IMR-90 (cell line): ENCODE results near the gene CCSER1. TPM values are rescaled to one million over a fixed set of nuclear protein-coding genes. Genes with fewer than 3 reads are reported as not detected.
"Not testable (repeated sequence)": the region's sequence is repeated elsewhere in the genome, so short reads cannot be mapped to it uniquely, and the experiment has no call there.

Source experiments
- ATAC-seq: fragments of 200-7000 bp; cut with Tn5 transposase; 2 replicates; pipeline ENCODE4 v1.9.1; 2020; ENCODE audit warnings: low read depth, mild to moderate bottlenecking, moderate library complexity
- BruUV-seq: library from RNA; stranded (reverse); fragments of 400-500 nt; replicated peaks from 2 replicates; lab custom pipeline; 2021; lab: Mats Ljungman, UMichigan
- CTCF ChIA-PET: fragments of 300-600 bp; formaldehyde crosslinking; extraction: SDS; loops from one replicate; lab custom pipeline; 2021; ENCODE audit warnings: antibody characterized with exemption; lab: Yijun Ruan, JAX
- POLR2A ChIA-PET: fragments of 300-600 bp; sonication (Branson Sonifier 250); formaldehyde crosslinking; loops from one replicate; lab custom pipeline; 2022; ENCODE audit warnings: antibody characterized with exemption; ENCODE audit not compliant: unreplicated experiment; lab: Charles Lee
- DNase-seq: peaks from one replicate; pipeline ENCODE4 v3.0.0; 2013
- H2AFZ ChIP-seq: replicated peaks from 2 replicates; pipeline ENCODE3; 2013; ENCODE audit warnings: low read length, mild to moderate bottlenecking; ENCODE audit not compliant: poor library complexity
- H2AK5ac ChIP-seq: 2 replicates; pipeline ENCODE4 v1.6.1; 2013; ENCODE audit warnings: low read depth, low read length, inconsistent platforms
- H2AK9ac ChIP-seq: replicated peaks from 2 replicates; pipeline ENCODE3; 2013; ENCODE audit warnings: mild to moderate bottlenecking, low read depth, low read length, moderate library complexity; ENCODE audit not compliant: poor library complexity
- H2BK120ac ChIP-seq: 2 replicates; pipeline ENCODE4 v1.6.1; 2013; ENCODE audit warnings: low read depth, low read length, inconsistent platforms
- H2BK15ac ChIP-seq: 3 replicates; pipeline ENCODE4 v1.6.1; 2013; ENCODE audit warnings: low read depth, low read length, inconsistent platforms
- H2BK20ac ChIP-seq: 2 replicates; pipeline ENCODE4 v1.6.1; 2013; ENCODE audit warnings: low read depth, mild to moderate bottlenecking, inconsistent platforms, low read length, moderate library complexity
- H2BK5ac ChIP-seq: 2 replicates; pipeline ENCODE4 v1.6.1; 2013; ENCODE audit warnings: mild to moderate bottlenecking, low read depth, low read length, inconsistent platforms; ENCODE audit not compliant: poor library complexity, severe bottlenecking
- H3K14ac ChIP-seq: replicated peaks from 2 replicates; pipeline ENCODE4 v1.6.1; 2013; ENCODE audit warnings: low read depth, low read length, inconsistent platforms
- H3K18ac ChIP-seq: 2 replicates; pipeline ENCODE4 v1.6.1; 2013; ENCODE audit warnings: low read depth, low read length, control low read depth
- H3K23ac ChIP-seq: 2 replicates; pipeline ENCODE4 v1.6.1; 2013; ENCODE audit warnings: low read depth, low read length, inconsistent platforms
- H3K27ac ChIP-seq: 2 replicates; pipeline ENCODE4 v1.5.1; 2013; ENCODE audit warnings: mild to moderate bottlenecking, control low read depth, low read length; ENCODE audit not compliant: insufficient read depth
- H3K27me3 ChIP-seq: 2 replicates; pipeline ENCODE4 v1.6.1; 2013; ENCODE audit warnings: low read length; ENCODE audit not compliant: control insufficient read depth, insufficient read depth
- H3K36me3 ChIP-seq: 2 replicates; pipeline ENCODE4 v1.6.1; 2013; ENCODE audit warnings: low read length, mixed read lengths; ENCODE audit not compliant: control insufficient read depth, insufficient read depth
- H3K4ac ChIP-seq: 2 replicates; pipeline ENCODE4 v1.6.1; 2013; ENCODE audit warnings: low read depth, low read length, inconsistent platforms
- H3K4me1 ChIP-seq: 2 replicates; pipeline ENCODE4 v1.6.1; 2013; ENCODE audit warnings: low read length, mixed read lengths; ENCODE audit not compliant: control insufficient read depth, insufficient read depth
- H3K4me2 ChIP-seq: 2 replicates; pipeline ENCODE4 v1.6.1; 2013; ENCODE audit warnings: low read depth, mild to moderate bottlenecking, control low read depth, low read length, moderate library complexity
- H3K4me3 ChIP-seq: 2 replicates; pipeline ENCODE4 v1.5.1; 2013; ENCODE audit warnings: low read depth, mild to moderate bottlenecking, control low read depth, low read length, moderate library complexity; ENCODE audit not compliant: insufficient read depth
- H3K56ac ChIP-seq: 2 replicates; pipeline ENCODE4 v1.6.1; 2013; ENCODE audit warnings: low read length, inconsistent platforms; ENCODE audit not compliant: insufficient read depth; ENCODE audit errors: extremely low read depth
- H3K79me1 ChIP-seq, 2 experiments: 2 replicates each; pipeline ENCODE4 v1.6.1; 2013; ENCODE audit warnings: low read length in 2 of 2, inconsistent platforms in 1 of 2, low read depth in 1 of 2
- H3K9ac ChIP-seq: 2 replicates; pipeline ENCODE4 v1.6.1; 2013; ENCODE audit warnings: low read depth, low read length, control low read depth
- H3K9me1 ChIP-seq: 2 replicates; pipeline ENCODE4 v1.6.1; 2013; ENCODE audit warnings: low read length, inconsistent platforms; ENCODE audit not compliant: insufficient read depth
- H3K9me3 ChIP-seq: 2 replicates; pipeline ENCODE4 v1.6.1; 2013; ENCODE audit warnings: low read length; ENCODE audit not compliant: control insufficient read depth, insufficient read depth
- H4K20me1 ChIP-seq: 2 replicates; pipeline ENCODE4 v1.6.1; 2013; ENCODE audit warnings: low read length, inconsistent platforms; ENCODE audit not compliant: insufficient read depth
- H4K5ac ChIP-seq: 2 replicates; pipeline ENCODE4 v1.6.1; 2013; ENCODE audit warnings: mild to moderate bottlenecking, low read depth, low read length, control low read depth
- H4K8ac ChIP-seq, 2 experiments: 2 replicates each; pipeline ENCODE4 v1.6.1; 2013; ENCODE audit warnings: low read depth in 2 of 2, low read length in 2 of 2, control low read depth in 1 of 2, inconsistent platforms in 1 of 2
- H4K91ac ChIP-seq: 2 replicates; pipeline ENCODE4 v1.6.1; 2013; ENCODE audit warnings: low read depth, low read length, inconsistent platforms; ENCODE audit not compliant: insufficient read depth
- CHD1 ChIP-seq: IDR thresholded peaks from 2 replicates; pipeline ENCODE4 v1.6.1; 2012; ENCODE audit warnings: low read depth, low read length, improper control_type of control experiment
- WGBS, 2 experiments: methylation state at CpG; one replicate each; pipeline versions ENCODE4 v1.1.5 to v1.1.7; 2013; ENCODE audit warnings: missing lambda C conversion rate in 2 of 2; ENCODE audit not compliant: insufficient read length in 1 of 2; ENCODE audit errors: extremely low coverage in 2 of 2; 5-methylcytosine and 5-hydroxymethylcytosine counted together
- dilution Hi-C: fragments of 300-500 bp; cut with HindIII; formaldehyde crosslinking; loops from one replicate; pipeline ENCODE4 v1.14.3; 2018; ENCODE audit warnings: low sequenced_read_pairs; ENCODE audit not compliant: unreplicated experiment
- in situ Hi-C: fragments of 300-500 bp; cut with MboI; formaldehyde crosslinking; loops from 3 replicates; pipeline ENCODE4 v1.14.3; 2019; ENCODE audit warnings: low sequenced_read_pairs, inconsistent platforms, mixed read lengths
- intact Hi-C: fragments of 100-400 bp; cut with micrococcal nuclease; formaldehyde crosslinking; loops from 2 replicates; pipeline ENCODE4 v1.10.0; 2022
- polyA plus RNA-seq, 3 experiments: library from polyadenylated mRNA; depleted of rRNA; stranded (reverse); fragments of >200 nt; gene quantifications; 2 replicates each; pipeline ENCODE4 v1.2.3, GENCODE V29; 2012; ENCODE audit warnings: low replicate concordance in 1 of 3
- total RNA-seq: library from RNA; depleted of rRNA; stranded (reverse); fragments of >200 nt; gene quantifications from 2 replicates; pipeline ENCODE4 v1.2.3, GENCODE V29; 2012

Gene CCSER1
- total and polyA plus RNA-seq, 2 of the 4 experiments (the other 2 are of a cell fraction) = not detected

DNA sequence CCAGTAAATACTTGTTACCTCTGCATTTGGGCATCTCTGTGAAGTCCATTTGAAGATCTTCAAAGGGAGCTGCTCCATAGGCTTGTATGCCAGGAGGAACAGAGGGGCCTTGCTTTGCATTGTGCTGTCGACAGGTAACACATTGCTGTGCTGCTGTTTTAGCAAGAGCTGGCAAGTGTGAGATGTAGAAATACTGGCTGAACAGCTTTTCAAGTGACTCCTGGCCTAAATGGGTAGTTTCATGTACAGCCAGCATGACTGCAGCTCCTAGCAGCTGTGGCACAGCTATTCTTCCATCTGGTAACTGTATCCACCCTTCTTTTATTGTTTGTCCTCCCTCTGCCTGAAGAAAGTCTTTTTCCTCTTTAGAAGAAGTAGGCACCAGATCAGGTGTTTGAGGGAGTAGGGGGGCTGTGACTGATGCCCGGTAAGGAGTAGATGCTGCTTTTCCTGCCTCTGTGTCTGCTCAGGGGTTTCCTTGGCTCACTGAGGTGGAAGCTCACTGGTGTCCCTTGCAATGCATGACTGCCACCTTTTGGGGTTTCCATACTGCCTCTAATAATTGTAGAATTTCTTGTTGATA is 965.3 kb downstream of the CCSER1 start:
- ATAC-seq = no peak
- WGBS, 2 experiments = 63% methylated on average over 1 of the region's 2 CpGs; no CpG with 5 or more reads in 1 of the 2 experiments

GRCh38 chr4:91094220-91094619 is 967.0 kb downstream of the CCSER1 start:
- intact Hi-C loops, H3K79me1 ChIP-seq, H3K14ac ChIP-seq, H2AK9ac ChIP-seq, in situ Hi-C loops, H2BK15ac ChIP-seq, H3K4me2 ChIP-seq, H3K27me3 ChIP-seq, H2AK5ac ChIP-seq, H4K8ac ChIP-seq, H3K9ac ChIP-seq, H3K56ac ChIP-seq, H3K4me3 ChIP-seq, H2BK20ac ChIP-seq, H3K9me3 ChIP-seq, DNase-seq, H3K9me1 ChIP-seq, dilution Hi-C loops, H2AFZ ChIP-seq, H3K18ac ChIP-seq, BruUV-seq, CTCF ChIA-PET, H3K27ac ChIP-seq, H3K4ac ChIP-seq, H2BK120ac ChIP-seq, H2BK5ac ChIP-seq, H4K20me1 ChIP-seq, ATAC-seq, POLR2A ChIA-PET, H4K5ac ChIP-seq, H4K91ac ChIP-seq, H3K23ac ChIP-seq, H3K4me1 ChIP-seq, H3K36me3 ChIP-seq: not testable (repeated sequence)
- WGBS, 2 experiments = 55% methylated on average over 2 of the region's 5 CpGs; no CpG with 5 or more reads in 1 of the 2 experiments

More for the DNA sequence above, 965.3 kb downstream of the CCSER1 start:
- Histone ChIP-seq H2BK20ac (no peak overlapping the region), H2AK9ac (no peak overlapping the region), H2BK15ac (no peak overlapping the region), H3K4me2 (no peak overlapping the region), H3K9me1 (no peaks in the 10 kb centered on the region), H3K18ac (no peak overlapping the region), H3K4ac (no peak overlapping the region), H4K5ac (no peak overlapping the region), H3K4me1 (no peaks in the 10 kb centered on the region), H2AFZ (no peak overlapping the region), H4K91ac (no peak overlapping the region), H4K8ac (no peak overlapping the region), H4K20me1 (no peaks in the 10 kb centered on the region), H2AK5ac (no peak overlapping the region), H3K9ac (no peak overlapping the region), H3K79me1 (no peaks in the 10 kb centered on the region), H3K9me3 (peaks cover 5% of the 10 kb centered on the region), H2BK120ac (no peak overlapping the region), H2BK5ac (no peak overlapping the region), H3K14ac (no peak overlapping the region), H3K36me3 (no peaks in the 10 kb centered on the region), H3K27me3 (no peaks in the 10 kb centered on the region), H3K23ac (no peak overlapping the region), H3K4me3 (no peak overlapping the region), H3K27ac (no peak overlapping the region), H3K56ac (no peak overlapping the region)
- ChIA-PET CTCF (no interaction called here), POLR2A (no interaction called here)
- TF ChIP-seq CHD1 = no peak
- in situ Hi-C loops (no loop called here), dilution Hi-C loops (no loop called here), intact Hi-C loops (no loop called here)
- no TSS peak for BruUV-seq
- no peak for DNase-seq
